Heart left ventricle (tissue), 16 donors: ENCODE measurements around the gene KCNQ1OT1. TPM values are rescaled to one million over a fixed set of nuclear protein-coding genes. Genes with fewer than 3 reads are reported as not detected.

Experiments
- ATAC-seq, 4 donors: fragments of 200-7000 bp; cut with Tn5 transposase; one replicate each; pipeline ENCODE4 v1.9.1; 2020 to 2022; ENCODE audit warnings: moderate library complexity in 4 of 4, mild to moderate bottlenecking in 3 of 4, moderate number of reproducible peaks in 1 of 4
- DNase-seq, 5 donors: peaks; one replicate each; pipeline ENCODE4 v3.0.0-alpha.2; 2020
- H3K27ac ChIP-seq, 12 donors: fragments of 200-600 bp; sonication (generic) in 4 of 12; one replicate each; pipeline versions ENCODE4 v1.5.0 to v1.8.0; 2016 to 2022; ENCODE audit warnings: mild to moderate bottlenecking in 2 of 12
- H3K27me3 ChIP-seq, 9 donors: fragments of 200-600 bp; sonication (generic) in 2 of 9; one replicate each; pipeline versions ENCODE4 v1.5.1 to v1.8.0; 2016 to 2022; ENCODE audit warnings: mild to moderate bottlenecking in 3 of 9
- H3K36me3 ChIP-seq, 9 donors: fragments of 200-600 bp; sonication (generic) in 2 of 9; one replicate each; pipeline versions ENCODE4 v1.5.0 to v1.8.0; 2018 to 2022; ENCODE audit warnings: mild to moderate bottlenecking in 2 of 9
- H3K4me1 ChIP-seq, 12 donors: fragments of 200-600 bp; sonication (generic) in 4 of 12; one replicate each; pipeline versions ENCODE4 v1.5.0 to v1.8.0; 2016 to 2022; ENCODE audit warnings: mild to moderate bottlenecking in 3 of 12
- H3K4me3 ChIP-seq, 12 donors: fragments of 200-600 bp; sonication (generic) in 4 of 12; one replicate each; pipeline versions ENCODE4 v1.5.0 to v1.8.0; 2017 to 2022; ENCODE audit warnings: mild to moderate bottlenecking in 9 of 12, moderate library complexity in 4 of 12
- H3K9me3 ChIP-seq, 12 donors: fragments of 200-600 bp; sonication (generic) in 4 of 12; one replicate each; pipeline versions ENCODE4 v1.5.0 to v1.8.0; 2016 to 2022; ENCODE audit warnings: mild to moderate bottlenecking in 1 of 12
- POLR2A ChIP-seq, 2 donors: fragments of 450-650 bp; IDR thresholded peaks; one replicate each; pipeline ENCODE4 v1.6.1; 2017; ENCODE audit warnings: antibody characterized with exemption in 2 of 2, mild to moderate bottlenecking in 2 of 2, moderate library complexity in 2 of 2
- WGBS, 4 donors: extraction: QIAGEN DNeasy Blood & Tissue Kit in 2 of 4; methylation state at CpG; one replicate each; pipeline versions ENCODE4 v1.1.5 to v1.1.7; 2013 to 2018; 5-methylcytosine and 5-hydroxymethylcytosine counted together
- intact Hi-C, 10 donors: fragments of 100-400 bp; cut with DNase I; formaldehyde crosslinking; loops; one replicate each; pipeline versions ENCODE4 v1.11.1 to v1.14.2; 2022
- polyA plus RNA-seq, 2 donors: library from polyadenylated mRNA; stranded (reverse); fragments of 200-250 nt; gene quantifications; one replicate each; pipeline ENCODE4 v1.2.3, GENCODE V29; 2013
- total RNA-seq, 9 donors: library from RNA; depleted of rRNA in 2 of 9; stranded (reverse); fragments of >200 nt in 2 of 9; fragmentation: NEBNext Ultra II Directional in 3 of 9; extraction: Animal tissue kit (Norgen Biotek cat#: 25700) in 3 of 9; gene quantifications; one replicate each; pipeline versions ENCODE4 v1.1.0 to v1.2.4, GENCODE V29; 2016 to 2023
- TF ChIP-seq, protein P1 (sequence below), 12 donors: fragments of 200-600 bp; sonication (generic) in 4 of 12; IDR thresholded peaks; one replicate each; pipeline versions ENCODE4 v1.5.0 to v1.8.0; 2018 to 2022; ENCODE audit warnings: antibody characterized with exemption in 12 of 12, mild to moderate bottlenecking in 5 of 12
- donor health status: ischemic (EF 13 %, LVEDD 7.1; RV severe dilation, severe dysfunction).
- donor health status: healthy with polysubstance abuse.
- donor health status: DM: no; HTN: yes; CAD: no.
- donor health status: DM: no; HTN: no; CAD: no.
- donor health status: ischemic (EF 25% LVEDD 6.9; RV normal size, moderate dysfunction).
- donor health status: ischemic (EF 25% LVEDD 5.7; RV mildly dilated, moderate dysfunction).
- donor health status: healthy.
- donor health status: DM: yes; HTN: yes; CAD: no.
- donor health status: ischemic (EF 35%, LVEDD 5.7; RV mildly dilated, moderate dysfunction).
- donor health status: nonischemic (EF 11% LVEDD 7.7; RV severe dilation, severe dysfunction).
- donor health status: DM: yes; HTN: yes; CAD: no.
- donor health status: PGD.
- donor health status: ischemic (EF 29% LVEDD 5.4; RV normal size, mild dysfunction).
- donor health status: nonischemic (EF 23%, LVEDD 6.1; RV moderate dilation, normal function).

The KCNQ1OT1 gene
- total and polyA plus RNA-seq, 11 donors = 0.14 to 0.93 (median 0.40) TPM

- no peaks in the 10 kb centered on the region for H3K9me3 ChIP-seq
- ATAC-seq = no peak
- H3K4me3 ChIP-seq = no peak overlapping the region
- peaks cover 0 to 17% (median 6%) of the 10 kb centered on the region in 12 donors for H3K4me1 ChIP-seq
- no peak overlapping the region for H3K27ac ChIP-seq
- intact Hi-C loops = no loop called here
- peak in 3 of 5 donors; percentile 13 to 49 (median 26) for DNase-seq
- H3K27me3 ChIP-seq = no peaks in the 10 kb centered on the region
- 93 to 96% (median 94%) methylated on average over 7 to 14 of the region's 14 CpGs for WGBS, 4 donors
- H3K36me3 ChIP-seq = no peaks in the 10 kb centered on the region
- TF ChIP-seq, protein P1, sequence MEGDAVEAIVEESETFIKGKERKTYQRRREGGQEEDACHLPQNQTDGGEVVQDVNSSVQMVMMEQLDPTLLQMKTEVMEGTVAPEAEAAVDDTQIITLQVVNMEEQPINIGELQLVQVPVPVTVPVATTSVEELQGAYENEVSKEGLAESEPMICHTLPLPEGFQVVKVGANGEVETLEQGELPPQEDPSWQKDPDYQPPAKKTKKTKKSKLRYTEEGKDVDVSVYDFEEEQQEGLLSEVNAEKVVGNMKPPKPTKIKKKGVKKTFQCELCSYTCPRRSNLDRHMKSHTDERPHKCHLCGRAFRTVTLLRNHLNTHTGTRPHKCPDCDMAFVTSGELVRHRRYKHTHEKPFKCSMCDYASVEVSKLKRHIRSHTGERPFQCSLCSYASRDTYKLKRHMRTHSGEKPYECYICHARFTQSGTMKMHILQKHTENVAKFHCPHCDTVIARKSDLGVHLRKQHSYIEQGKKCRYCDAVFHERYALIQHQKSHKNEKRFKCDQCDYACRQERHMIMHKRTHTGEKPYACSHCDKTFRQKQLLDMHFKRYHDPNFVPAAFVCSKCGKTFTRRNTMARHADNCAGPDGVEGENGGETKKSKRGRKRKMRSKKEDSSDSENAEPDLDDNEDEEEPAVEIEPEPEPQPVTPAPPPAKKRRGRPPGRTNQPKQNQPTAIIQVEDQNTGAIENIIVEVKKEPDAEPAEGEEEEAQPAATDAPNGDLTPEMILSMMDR (IDR thresholded peaks at IDR 0.05) = no peak
- TF ChIP-seq POLR2A (IDR thresholded peaks at IDR 0.05) = no peak
Measured at GRCh38 chr11:2738551-2739431, 39.0 kb upstream of the KCNQ1OT1 start.

DNA sequence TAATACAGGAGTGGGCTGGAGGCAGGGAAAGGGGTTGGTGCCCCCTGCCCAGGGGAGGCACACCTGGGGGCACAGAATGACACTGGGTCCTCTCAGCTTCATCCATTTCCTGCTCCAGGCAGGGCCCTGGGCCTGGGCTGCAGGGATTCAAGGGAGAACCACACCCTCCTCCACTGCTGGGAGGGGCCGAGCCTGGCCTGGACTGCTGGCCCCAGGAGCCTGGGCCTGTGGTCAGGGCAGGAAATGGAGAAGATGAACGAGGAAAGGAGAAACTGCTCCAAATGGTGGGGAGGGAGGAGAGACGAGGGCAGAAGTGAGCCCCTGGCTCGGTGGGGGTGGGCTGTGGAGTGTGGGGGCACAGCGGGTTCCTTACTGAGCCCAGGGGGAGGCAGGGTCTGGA, 38.1 kb upstream of the KCNQ1OT1 start:
- ATAC-seq = peak in 3 of 4 donors; percentile 32 to 59 (median 42)
- H3K36me3 ChIP-seq = no peaks in the 10 kb centered on the region
- H3K27ac ChIP-seq = no peak overlapping the region
- H3K9me3 ChIP-seq = no peaks in the 10 kb centered on the region
- DNase-seq = peak in 1 of 5 donors; percentile 55
- no peak overlapping the region for H3K4me3 ChIP-seq
- TF ChIP-seq, protein P1 (IDR thresholded peaks at IDR 0.05) = no peak
- no peak for TF ChIP-seq POLR2A (IDR thresholded peaks at IDR 0.05)
- H3K4me1 ChIP-seq = peaks cover 0 to 17% (median 6%) of the 10 kb centered on the region in 12 donors
- no peaks in the 10 kb centered on the region for H3K27me3 ChIP-seq
- WGBS, 4 donors = 70 to 82% (median 75%) methylated on average over 5 of the region's 5 CpGs
- intact Hi-C loops = no loop called here

GRCh38 chr11:2737226-2737590, 37.4 kb upstream of the KCNQ1OT1 start:
- peaks cover 0 to 17% (median 6%) of the 10 kb centered on the region in 12 donors for H3K4me1 ChIP-seq
- TF ChIP-seq, protein P1 (IDR thresholded peaks at IDR 0.05) = no peak
- TF ChIP-seq POLR2A (IDR thresholded peaks at IDR 0.05) = no peak
- intact Hi-C loops = no loop called here
- no peak overlapping the region for H3K4me3 ChIP-seq
- no peaks in the 10 kb centered on the region for H3K27me3 ChIP-seq
- H3K36me3 ChIP-seq = no peaks in the 10 kb centered on the region
- no peaks in the 10 kb centered on the region for H3K9me3 ChIP-seq
- 94 to 100% (median 96%) methylated on average over 7 of the region's 7 CpGs for WGBS, 4 donors
- no peak overlapping the region for H3K27ac ChIP-seq
- ATAC-seq (no peak), DNase-seq (no peak)

DNA sequence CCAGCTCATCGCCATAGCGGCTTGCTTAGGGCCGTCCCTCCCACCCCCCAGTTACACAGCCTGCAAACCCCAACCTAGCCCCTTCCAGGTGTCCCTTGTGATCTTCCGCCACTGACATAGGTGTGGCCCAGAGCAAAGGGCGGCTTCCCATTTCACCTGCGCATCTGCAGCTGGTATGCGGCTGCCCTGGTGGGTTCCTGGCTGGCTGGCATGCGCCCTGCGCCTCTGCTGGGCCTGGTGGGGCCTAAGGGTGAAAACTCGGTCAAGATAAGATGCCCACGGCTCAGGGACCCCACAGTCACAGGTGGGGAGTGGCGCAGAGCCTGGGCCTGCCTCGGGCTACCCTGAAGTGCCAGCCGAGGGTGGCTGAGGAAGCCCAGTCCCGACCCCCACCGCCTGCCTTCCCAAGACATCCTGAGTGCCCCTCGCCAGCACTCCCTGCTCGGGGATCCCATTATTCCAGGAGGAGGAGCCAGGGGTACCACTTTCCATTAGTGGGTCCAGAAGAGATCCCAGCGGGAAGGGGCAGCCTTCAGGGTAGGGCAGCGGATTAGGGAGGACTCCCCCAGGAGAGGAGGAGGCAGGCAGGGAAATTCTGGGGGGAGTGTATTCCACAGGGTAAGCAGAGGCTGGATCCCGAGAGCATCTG, 36.9 kb upstream of the KCNQ1OT1 start:
- TF ChIP-seq, protein P1 (IDR thresholded peaks at IDR 0.05) = no peak
- H3K9me3 ChIP-seq = no peaks in the 10 kb centered on the region
- DNase-seq = no peak
- H3K36me3 ChIP-seq = no peaks in the 10 kb centered on the region
- H3K27me3 ChIP-seq = no peaks in the 10 kb centered on the region
- ATAC-seq = no peak
- WGBS, 4 donors = 95 to 98% (median 97%) methylated on average over 12 to 21 of the region's 21 CpGs
- H3K4me3 ChIP-seq = no peak overlapping the region
- peaks cover 0 to 16% (median 3%) of the 10 kb centered on the region in 12 donors for H3K4me1 ChIP-seq
- H3K27ac ChIP-seq = no peak overlapping the region
- intact Hi-C loops = no loop called here
